Thyroid gland (tissue), 4 donors: ENCODE results near the gene FAM78B. TPM values are rescaled to one million over a fixed set of nuclear protein-coding genes. Genes with fewer than 3 reads are reported as not detected.

Experiments
- DNase-seq, 2 donors: peaks; one replicate each; pipeline ENCODE4 v3.0.0-alpha.2; 2019
- H3K27ac ChIP-seq, 3 donors: fragments of 200-600 bp; sonication (generic); 1 replicate in 2 of 3; 2 replicates in 1 of 3; pipeline ENCODE4 v1.5.1; 2016 to 2019; ENCODE audit warnings: mild to moderate bottlenecking in 1 of 3, moderate library complexity in 1 of 3
- H3K27me3 ChIP-seq: fragments of 200-600 bp; sonication (generic); one replicate; pipeline ENCODE4 v1.5.1; 2019
- H3K36me3 ChIP-seq, 2 donors: fragments of 200-600 bp; sonication (generic); one replicate each; pipeline ENCODE4 v1.5.1; 2016 to 2019
- H3K4me1 ChIP-seq, 2 donors: fragments of 200-600 bp; sonication (generic); one replicate each; pipeline ENCODE4 v1.5.1; 2017 to 2019
- H3K4me3 ChIP-seq, 3 donors: fragments of 200-600 bp; sonication (generic); replicated peaks in 1 of 3; 1 replicate in 2 of 3; 2 replicates in 1 of 3; pipeline ENCODE4 v1.5.1; 2016; ENCODE audit warnings: mild to moderate bottlenecking in 1 of 3
- H3K9me3 ChIP-seq: fragments of 200-600 bp; sonication (generic); one replicate; pipeline ENCODE4 v1.5.1; 2017
- CTCF ChIP-seq, 6 experiments: fragments of 200-600 bp in 3 of 6; fragments of 450-650 bp in 3 of 6; sonication (generic) in 3 of 6; IDR thresholded peaks; one replicate each; pipeline ENCODE4 v1.5.1; 2016 to 2019; ENCODE audit warnings: antibody characterized with exemption in 6 of 6, mild to moderate bottlenecking in 2 of 6, inconsistent platforms in 1 of 6, moderate library complexity in 1 of 6
- POLR2A ChIP-seq, 2 donors: fragments of 450-650 bp; IDR thresholded peaks; one replicate each; pipeline ENCODE4 v1.6.1; 2017; ENCODE audit warnings: antibody characterized with exemption in 2 of 2, mild to moderate bottlenecking in 2 of 2, moderate library complexity in 1 of 2
- WGBS, 2 donors: methylation state at CpG; one replicate each; pipeline ENCODE4 v1.1.5; 2017; 5-methylcytosine and 5-hydroxymethylcytosine counted together
- intact Hi-C: fragments of 100-400 bp; cut with DNase I; formaldehyde crosslinking; loops from one replicate; pipeline ENCODE4 v1.15.1; 2023
- total RNA-seq, 4 donors: library from RNA; depleted of rRNA; stranded (reverse); fragments of >200 nt; gene quantifications; one replicate each; pipeline ENCODE4 v1.2.3, GENCODE V29; 2016

The FAM78B gene
- total RNA-seq, 4 donors from 2014 or later, result 3.3 to 4.7 (median 3.8) TPM

DNA sequence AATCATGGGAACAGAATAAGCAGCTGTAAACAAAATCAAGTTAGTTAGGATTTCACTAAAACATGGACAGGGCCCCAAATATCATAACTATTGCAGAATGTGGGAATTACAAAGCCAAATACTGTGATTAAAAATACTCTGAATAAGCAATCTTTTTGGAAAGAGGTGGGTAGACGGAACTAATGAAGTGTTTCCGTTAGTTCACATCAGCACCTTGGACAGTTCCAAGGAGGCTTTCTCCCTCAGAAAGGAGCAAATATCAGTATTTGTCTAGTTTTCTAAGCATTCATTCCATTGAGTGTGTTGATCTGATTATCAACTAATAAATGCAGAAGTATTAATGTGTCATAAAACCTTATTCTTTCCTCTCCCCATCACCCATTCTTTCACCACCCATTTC lies 97.4 kb downstream of the FAM78B start:
- no peak overlapping the region for H3K4me3 ChIP-seq
- no peaks in the 10 kb centered on the region for H3K4me1 ChIP-seq
- H3K9me3 ChIP-seq, result no peaks in the 10 kb centered on the region
- H3K27ac ChIP-seq, result no peak overlapping the region
- no peaks in the 10 kb centered on the region for H3K27me3 ChIP-seq
- no peaks in the 10 kb centered on the region for H3K36me3 ChIP-seq
- TF ChIP-seq CTCF (IDR thresholded peaks at IDR 0.05), result no peak
- TF ChIP-seq POLR2A (IDR thresholded peaks at IDR 0.05), result no peak
- intact Hi-C loops, result no loop called here
- WGBS, 2 donors, result 31 to 37% methylated on average over 2 of the region's 2 CpGs
- DNase-seq, result no peak

DNA sequence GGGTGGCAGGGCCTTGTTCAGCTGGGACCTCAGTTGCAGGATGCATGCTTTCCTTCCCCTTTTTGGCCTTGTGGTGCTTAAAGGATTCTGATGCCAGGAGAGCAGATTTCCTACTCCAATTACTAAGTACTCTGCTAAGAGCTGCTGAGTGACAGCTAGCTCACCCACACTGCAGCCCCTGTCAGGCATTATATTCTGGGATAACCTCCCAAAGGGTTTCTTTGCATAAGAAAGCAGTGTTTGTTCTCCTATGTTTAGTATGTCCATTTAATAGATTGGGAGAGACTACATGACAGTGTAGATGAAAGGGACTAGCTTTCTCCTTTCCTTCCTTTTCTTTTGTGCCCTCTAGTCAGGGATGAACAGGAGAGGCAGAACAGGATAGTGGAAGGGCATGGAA lies 100.7 kb downstream of the FAM78B start:
- no peak overlapping the region for H3K27ac ChIP-seq
- intact Hi-C loops, result no loop called here
- TF ChIP-seq CTCF (IDR thresholded peaks at IDR 0.05) (no peak), POLR2A (IDR thresholded peaks at IDR 0.05) (no peak)
- DNase-seq, result no peak
- no peaks in the 10 kb centered on the region for H3K9me3 ChIP-seq
- no peak overlapping the region for H3K4me3 ChIP-seq
- no peaks in the 10 kb centered on the region for H3K27me3 ChIP-seq
- no peaks in the 10 kb centered on the region for H3K36me3 ChIP-seq
- H3K4me1 ChIP-seq, result no peaks in the 10 kb centered on the region

DNA sequence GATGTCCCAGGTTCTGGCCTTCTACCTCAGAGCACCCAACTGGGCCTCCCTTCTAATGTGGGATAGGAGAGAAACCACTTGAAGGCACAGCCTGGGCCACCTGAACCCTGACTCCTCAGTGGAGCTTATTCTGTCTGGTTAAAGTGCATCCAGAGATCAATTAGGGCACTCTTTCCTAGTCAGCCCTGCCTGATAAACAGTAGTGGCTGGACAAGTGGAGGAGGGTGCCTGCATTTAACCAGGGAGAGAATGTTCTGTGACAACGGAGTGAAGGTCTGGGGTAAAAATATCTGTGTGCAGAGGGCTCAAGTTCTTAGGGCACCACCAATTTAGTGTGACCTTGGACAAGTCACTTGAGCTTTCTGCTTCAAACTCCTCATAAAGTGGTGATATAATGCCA lies 101.8 kb downstream of the FAM78B start:
- intact Hi-C loops, result no loop called here
- Histone ChIP-seq H3K27ac (no peak overlapping the region), H3K27me3 (no peaks in the 10 kb centered on the region), H3K9me3 (no peaks in the 10 kb centered on the region), H3K4me1 (no peaks in the 10 kb centered on the region), H3K36me3 (no peaks in the 10 kb centered on the region), H3K4me3 (no peak overlapping the region)
- no peak for TF ChIP-seq CTCF (IDR thresholded peaks at IDR 0.05)
- no peak for TF ChIP-seq POLR2A (IDR thresholded peaks at IDR 0.05)
- WGBS, 2 donors, result 71 to 72% methylated on average over 1 of the region's 1 CpG
- DNase-seq, result no peak

DNA sequence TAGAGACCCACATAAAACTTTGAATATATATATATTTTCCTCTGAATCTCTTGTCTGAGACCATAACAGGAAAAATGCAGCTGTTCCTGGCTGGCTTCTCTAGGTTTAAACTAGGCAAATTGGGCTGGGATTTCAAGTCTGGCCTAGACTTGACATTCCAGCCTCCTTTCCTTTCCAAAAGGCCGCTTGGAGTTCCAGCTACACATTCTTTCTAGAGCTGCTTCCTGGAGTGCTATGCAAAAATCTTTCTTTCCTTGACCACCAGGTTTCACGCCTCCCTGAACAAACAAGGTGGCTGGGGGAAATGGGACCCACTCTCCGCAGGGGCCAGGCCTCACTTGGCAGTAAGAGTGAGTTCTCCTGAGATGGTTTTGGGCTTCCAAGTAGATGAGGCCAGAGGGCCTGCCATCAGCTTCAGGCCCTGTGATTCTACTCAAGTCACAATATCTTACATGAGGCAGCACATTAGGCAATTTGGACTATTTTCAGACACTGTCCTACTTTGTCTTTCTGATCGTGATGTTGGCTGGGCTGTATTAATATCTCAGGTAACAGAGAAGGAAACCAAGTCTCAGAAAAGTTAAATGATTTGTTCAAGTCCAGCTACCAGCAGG lies 102.4 kb downstream of the FAM78B start:
- DNase-seq, result no peak
- intact Hi-C loops, result no loop called here
- H3K9me3 ChIP-seq, result no peaks in the 10 kb centered on the region
- H3K4me3 ChIP-seq, result no peak overlapping the region
- H3K27ac ChIP-seq, result no peak overlapping the region
- H3K36me3 ChIP-seq, result no peaks in the 10 kb centered on the region
- WGBS, 2 donors, result 57 to 74% methylated on average over 3 to 4 of the region's 4 CpGs
- H3K4me1 ChIP-seq, result no peaks in the 10 kb centered on the region
- TF ChIP-seq CTCF (IDR thresholded peaks at IDR 0.05) (no peak), POLR2A (IDR thresholded peaks at IDR 0.05) (no peak)
- no peaks in the 10 kb centered on the region for H3K27me3 ChIP-seq

DNA sequence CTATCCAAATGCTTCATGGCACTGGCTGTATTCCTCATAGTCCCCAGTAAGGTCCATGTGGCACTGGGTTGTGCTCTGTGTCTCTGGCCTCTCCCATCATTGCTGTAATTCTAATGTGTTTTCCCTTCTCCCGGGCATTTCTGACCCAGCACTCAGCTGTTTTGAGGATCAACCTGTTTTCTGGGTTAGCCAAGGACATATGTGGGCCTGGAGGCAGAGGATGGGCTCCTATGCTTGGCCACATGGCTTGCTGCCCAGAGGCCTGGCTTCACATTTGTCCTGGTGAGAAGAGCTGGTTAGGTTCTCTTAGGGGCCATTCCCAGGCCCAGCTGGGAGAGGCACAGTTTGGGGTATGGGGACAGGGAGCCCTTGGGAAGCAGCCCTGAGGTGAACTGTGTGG lies 103.1 kb downstream of the FAM78B start:
- H3K4me1 ChIP-seq, result no peaks in the 10 kb centered on the region
- intact Hi-C loops, result no loop called here
- H3K27me3 ChIP-seq, result no peaks in the 10 kb centered on the region
- WGBS, 2 donors, result 50 to 71% methylated on average over 1 of the region's 1 CpG
- no peak overlapping the region for H3K4me3 ChIP-seq
- no peak for TF ChIP-seq POLR2A (IDR thresholded peaks at IDR 0.05)
- no peak for TF ChIP-seq CTCF (IDR thresholded peaks at IDR 0.05)
- no peaks in the 10 kb centered on the region for H3K36me3 ChIP-seq
- no peak overlapping the region for H3K27ac ChIP-seq
- H3K9me3 ChIP-seq, result no peaks in the 10 kb centered on the region
- DNase-seq, result no peak
